Activated CD8-positive, alpha-beta memory T cell treated with anti-CD3 and anti-CD28 coated beads, Interleukin-2, amount 50 U/mL, for 24 hours (primary cell): ENCODE measurements around the gene FAM78A.
A peak's percentile ranks its signal among the peaks of the same experiment; 100 is the strongest.
"Not testable (repeated sequence)": the region's sequence is repeated elsewhere in the genome, so short reads cannot be mapped to it uniquely, and the experiment has no call there.

Experiments used
- DNase-seq: peaks from one replicate; pipeline ENCODE4 v3.0.0-alpha.2; 2020; ENCODE audit errors: extremely low read depth

FAM78A gene

DNA sequence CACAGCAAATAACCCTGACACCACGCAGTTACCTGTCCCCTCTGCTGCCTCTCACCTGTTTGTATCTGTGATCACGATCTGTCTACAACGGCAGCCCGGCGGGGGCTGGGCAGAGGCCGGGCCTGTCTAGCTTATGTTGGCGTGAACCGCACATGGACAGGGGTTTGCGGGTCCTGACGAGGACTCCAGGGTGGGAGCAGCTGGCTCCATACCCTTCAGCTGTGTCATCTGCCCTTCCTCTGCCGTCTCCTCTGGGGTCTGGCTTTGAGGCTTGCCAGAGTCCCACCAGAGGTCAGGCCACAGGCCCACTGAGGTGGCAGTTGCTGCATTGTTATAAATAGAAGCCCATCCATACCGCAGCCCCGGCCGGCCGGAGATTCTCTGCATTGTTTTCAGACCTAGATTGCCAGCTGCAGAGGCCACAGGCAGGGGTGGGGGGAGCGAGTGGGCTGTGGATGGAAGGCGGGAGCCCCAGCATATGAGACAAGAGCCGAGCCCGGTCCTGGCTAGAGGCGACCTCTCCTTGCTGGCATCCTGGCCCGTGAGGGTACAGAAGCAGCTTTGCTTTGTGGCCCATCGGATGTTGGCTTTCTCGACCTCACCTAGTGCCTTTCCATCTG is 37.8 kb downstream of the FAM78A start:
- DNase-seq: no peak

DNA sequence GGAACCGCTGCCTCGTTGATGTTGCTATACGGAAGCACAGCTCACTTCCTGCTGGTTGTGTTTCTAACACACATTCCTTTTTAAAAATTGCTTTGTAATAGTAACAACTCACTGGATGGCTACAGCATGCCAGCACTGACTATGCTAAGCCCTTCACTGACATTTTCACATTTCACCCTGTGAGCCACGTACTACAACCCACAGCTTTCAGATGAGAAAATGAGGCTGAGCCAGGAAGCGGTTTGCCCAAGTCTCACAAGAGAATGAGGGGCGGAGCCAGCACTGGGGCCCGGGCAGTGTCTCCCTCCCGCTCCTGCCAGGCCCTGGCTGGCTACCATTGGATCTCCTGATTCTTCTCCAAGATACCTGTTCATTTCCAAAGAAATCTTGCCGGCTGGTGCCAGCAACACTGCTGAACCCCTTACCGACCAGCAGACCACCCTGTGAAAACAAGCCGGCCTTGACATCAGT is 38.3 kb downstream of the FAM78A start:
- peak; percentile 72 for DNase-seq

DNA sequence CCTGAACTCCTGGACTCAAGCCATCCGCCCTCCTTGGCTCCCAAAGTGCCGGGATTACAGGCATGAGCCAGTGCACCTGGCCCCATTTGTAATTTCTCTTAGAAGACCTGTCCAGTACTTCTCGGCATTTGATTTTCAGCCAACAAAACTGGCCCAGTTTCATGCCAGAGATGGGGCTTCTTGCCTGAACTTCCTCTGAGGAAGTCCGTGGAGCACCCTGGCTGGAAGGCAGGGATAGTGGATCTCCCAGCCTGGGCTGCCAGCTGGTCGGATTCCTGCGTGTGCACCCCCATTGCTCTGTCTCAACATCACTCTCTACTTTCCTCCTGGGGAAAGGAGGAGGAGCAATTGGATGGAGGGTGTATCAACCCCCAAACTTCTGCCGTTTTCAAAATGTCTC is 39.0 kb downstream of the FAM78A start:
- DNase-seq: no peak

DNA sequence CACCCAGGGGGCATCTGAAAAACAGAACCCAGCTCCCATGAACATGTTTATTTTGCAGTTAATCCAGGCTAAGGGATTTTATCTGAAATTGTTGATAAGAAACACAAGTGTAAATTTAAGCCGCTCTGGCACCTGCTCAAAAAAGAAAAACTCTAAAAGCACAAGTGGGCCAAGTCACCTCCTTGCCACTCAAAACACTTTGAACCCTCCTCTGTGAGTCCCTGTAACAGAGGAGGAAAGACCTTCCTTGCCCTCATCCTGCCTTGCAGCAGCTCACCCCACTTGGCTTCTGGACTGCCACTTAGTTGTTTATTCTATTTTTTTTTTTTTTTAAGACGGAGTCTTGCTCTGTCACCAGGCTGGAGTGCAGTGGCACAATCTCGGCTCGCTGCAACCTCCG is 39.5 kb downstream of the FAM78A start:
- no peak for DNase-seq

DNA sequence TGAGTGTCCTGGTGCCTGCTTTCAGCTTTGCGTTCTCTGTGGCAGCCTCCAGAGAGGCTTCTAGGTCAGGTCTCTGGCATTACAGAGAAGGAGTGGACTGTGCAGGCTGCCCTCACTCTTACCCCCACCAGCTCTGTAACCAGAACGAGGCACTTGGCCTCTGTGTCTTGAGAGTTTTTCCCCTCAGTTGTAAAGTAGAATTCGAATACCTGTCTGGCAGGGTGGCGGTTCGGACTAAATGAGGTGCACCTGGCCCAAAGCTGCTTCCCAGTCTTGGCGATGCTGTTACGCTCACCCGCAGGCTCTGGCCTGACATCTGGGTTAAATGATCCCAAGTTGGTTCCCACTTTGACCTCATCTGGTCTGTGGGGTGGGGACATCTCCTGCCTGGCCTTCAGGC is 40.1 kb downstream of the FAM78A start:
- no peak for DNase-seq

DNA sequence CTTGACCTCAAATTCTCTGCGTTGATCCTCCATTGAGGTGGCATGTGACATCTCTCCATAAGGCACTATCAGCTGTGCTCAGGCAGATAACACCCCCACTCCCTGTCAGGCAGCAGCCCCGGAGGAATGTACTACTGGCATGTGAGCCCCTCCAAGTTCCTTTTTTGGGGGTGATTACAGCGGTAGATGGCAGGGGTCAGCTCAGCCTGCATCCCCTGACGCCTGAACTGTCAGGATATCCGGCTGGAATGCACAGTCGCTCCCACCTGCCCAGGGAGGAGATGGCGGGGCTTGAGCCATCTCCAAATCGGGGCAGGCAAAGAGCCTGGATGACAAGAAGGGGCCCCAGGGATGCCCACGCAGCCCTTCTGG is 40.8 kb downstream of the FAM78A start:
- no peak for DNase-seq

DNA sequence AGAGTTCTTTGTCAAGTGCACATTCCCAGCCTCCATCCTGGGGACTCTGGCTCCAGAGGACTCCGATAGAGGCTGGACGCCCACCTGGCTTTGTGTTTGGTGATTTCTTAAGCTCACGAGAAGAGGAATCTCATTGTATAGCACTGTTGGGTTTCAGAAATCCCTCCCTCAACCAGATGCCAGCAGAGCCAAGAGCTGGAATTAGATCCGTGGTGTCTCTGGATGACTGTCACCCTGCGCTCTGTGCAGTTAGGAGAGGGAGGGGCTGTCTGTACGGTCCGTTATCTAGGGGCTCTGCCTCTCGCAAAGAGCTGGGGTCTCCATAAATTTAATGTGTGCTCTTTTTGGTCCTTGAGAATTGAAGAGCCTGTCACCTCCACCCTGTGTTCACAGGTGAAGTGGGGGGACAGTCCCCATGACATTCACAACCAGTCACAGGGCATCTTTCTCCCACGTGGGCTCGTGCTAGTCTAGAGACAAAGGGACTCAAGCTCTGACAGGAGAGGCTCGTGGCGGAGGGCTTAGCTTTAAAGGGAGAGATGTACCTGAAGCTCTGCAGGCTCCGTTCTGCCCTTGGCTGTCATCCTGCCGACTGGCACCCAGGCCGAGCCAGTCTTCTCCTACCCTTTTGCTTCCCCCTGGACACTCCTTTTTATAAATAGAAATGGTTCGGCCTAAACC is 41.4 kb downstream of the FAM78A start:
- DNase-seq: no peak

DNA sequence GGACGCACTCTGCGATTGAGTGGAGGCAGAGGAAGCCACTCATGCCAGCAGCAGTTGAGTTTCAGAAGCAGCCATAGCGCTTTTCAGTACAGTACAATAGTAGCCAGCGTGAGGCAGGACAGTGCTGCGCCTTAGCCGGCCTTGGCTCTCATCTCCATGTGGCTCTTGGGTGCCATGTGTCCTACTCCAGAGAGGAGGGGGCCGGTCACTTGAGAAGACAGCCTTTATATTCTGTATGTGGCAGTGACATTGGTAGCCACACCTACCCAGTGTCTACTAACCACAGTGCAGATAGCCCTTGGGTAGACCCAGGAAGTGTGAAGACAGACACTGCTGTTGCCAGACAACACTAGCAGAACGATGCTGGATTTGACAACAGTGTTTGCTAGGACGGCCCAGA is 42.3 kb downstream of the FAM78A start:
- DNase-seq: no peak

DNA sequence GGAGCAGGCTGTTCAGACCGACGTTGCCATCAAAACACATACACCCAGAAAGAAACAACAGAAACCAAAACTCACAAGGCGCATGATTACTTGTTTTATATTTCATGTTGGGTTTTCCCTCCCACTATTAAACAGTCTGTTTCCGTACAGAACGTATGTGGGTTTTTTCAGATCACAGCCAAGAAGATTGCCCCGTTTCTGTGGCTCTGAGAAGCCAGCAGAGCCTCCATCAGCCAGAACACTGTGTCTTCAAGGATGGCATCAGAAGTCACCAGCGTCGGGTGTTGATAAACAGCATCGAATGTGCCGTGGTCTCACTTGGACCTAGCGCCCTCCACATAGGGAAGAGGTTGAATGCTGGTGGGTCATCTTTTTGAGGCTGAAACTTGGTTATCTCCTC is 42.8 kb downstream of the FAM78A start:
- DNase-seq: no peak

DNA sequence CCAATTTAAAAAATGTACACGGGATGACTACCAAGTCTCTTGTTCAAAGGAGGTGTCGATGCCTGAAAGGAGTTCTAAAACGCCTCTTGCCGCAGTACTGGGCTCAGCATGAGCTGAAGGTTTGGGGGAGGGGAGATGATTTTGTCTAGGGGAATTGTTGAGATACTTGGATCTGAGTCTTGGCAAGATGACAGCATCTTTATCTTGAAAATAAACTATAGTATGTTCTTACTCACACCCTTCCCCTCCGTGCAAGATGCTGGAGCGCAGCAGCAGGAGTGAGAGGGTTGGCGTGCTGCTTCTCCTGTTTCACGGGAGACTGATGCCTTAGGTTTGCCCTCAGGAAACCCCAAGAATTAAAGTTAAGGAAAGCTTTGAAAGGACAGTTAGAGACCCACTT is 47.3 kb downstream of the FAM78A start:
- DNase-seq: no peak

DNA sequence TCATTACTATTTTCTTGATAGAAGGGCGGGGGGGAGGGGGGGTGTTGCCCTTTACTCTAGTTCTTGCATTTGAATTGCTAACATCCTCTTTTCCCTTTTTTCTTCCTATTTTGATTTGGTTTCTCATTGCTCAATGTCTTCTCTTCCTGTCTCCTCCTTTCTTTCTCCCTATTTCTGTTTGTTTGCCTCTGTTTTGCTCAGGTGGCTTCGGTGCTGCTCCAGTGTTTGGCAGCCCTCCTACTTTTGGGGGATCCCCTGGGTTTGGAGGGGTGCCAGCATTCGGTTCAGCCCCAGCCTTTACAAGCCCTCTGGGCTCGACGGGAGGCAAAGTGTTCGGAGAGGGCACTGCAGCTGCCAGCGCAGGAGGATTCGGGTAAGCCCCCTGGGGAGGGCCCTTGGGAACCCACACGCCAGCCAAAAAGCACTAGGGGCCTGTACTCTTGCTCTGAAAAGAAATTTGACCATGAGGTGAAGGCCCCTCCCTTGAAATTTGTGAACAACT is 48.3 kb downstream of the FAM78A start:
- DNase-seq: no peak

DNA sequence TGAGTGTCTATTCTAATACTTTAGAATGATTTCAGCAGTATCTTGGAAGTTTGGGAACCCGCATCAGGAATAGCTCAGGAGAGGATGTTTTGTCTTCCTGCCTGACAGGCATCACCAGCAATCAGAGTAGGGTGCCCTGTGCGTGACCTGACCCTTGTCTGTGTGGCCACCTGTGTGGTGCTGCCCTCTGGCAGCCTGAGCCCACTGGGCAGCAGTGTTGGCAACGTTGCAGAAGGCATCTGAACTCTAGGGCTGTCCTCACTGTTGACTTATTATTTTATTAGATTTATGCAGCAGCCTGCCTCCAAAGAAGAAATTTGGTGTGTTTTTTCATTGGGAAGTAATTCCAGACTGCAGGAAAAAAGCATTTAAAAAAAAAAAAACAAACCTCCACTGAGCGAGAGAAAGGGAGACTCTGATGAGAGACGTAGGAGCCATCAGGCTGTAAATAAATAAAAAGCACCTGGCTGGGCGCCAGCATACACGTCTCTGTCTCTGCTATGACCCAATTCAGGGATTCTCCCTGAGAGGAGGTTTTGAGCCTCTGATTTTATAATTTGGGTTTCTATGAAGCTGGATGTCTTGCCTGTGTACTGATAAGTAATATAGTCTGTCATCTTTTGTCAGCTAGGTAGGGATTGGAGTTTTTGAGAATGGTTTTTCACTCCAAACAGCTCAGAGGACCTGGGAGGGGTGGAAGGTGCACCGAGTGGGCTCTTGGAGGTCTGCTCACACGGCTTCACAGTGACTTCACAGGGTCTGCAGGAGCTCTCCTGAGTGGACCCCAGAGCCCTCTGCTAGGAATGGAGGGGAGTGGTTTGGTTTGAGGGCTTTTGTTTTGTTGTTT is 49.0 kb downstream of the FAM78A start:
- no peak for DNase-seq

DNA sequence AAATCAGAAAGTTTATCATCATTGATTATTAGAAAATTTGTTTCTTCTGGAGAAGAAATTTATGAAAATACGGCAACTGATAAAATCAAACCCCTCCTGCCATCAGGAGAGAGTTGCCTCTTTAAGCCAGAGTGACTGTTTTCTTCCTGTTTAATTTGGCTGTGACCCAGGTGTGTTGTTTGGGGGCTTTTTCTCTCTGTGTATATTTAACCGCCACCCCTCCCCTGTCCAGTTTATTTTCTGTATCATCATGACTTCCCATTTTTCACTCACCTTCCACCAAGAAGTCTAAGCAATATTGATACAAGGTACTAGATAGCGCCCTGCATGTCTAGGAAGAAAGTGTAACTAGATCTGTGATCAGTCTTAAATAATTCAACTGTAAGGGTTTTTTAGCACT is 50.1 kb downstream of the FAM78A start:
- no peak for DNase-seq

DNA sequence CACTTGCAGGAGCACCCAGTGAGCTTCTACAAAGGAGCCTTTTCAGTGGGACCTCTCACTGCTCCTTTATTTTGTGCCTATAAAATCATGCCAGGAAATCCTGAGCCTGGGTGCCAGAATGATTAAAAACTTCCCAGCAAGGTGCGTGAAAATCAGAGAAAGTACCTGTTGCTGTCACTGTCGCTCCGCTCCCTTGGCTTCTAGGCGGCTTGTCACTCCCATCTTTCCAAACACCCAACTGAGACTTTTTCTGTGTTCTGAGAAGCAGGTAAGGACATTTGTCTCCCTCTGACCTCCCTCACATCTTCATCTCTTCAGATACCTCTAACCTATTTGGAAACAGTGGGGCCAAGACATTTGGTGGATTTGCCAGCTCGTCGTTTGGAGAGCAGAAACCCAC is 53.9 kb downstream of the FAM78A start:
- DNase-seq: no peak

DNA sequence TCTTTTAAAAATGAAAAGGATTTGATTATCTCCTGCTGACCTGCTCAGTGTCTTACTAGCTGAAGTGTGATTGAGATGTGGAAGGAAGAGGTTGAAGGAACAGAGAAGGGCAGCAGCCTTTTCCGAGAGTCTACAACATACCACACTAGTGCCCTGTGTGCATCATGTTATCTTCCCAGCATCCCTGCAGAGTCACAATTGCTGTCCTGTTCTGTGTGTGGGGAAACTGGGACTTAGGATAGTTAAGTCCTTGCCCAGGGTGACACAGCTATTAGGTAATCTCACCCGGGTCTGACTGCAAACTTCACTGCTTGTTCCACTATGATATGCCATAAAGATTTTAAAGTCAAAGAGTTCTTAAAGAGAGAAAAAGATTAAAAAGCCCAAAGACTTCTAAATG is 55.8 kb downstream of the FAM78A start:
- DNase-seq: no peak

DNA sequence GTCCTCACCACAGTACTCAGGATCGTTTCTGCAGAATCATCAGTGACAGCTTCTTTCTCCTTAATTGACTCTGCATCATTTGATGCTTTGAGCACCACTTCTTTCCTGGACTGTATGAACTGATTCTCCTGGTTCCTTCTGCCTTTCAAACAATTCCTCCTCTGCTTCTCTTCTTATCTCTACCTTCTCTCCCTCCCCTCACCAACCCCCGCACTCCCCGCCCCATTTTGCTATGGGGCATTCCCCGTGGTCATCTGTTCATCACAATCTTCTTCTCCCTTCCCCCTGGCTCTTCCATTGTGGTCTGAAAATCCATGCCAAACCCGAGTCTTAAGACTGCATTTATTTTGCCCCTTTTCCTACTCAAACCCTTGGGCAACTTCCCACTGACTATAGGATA is 57.9 kb downstream of the FAM78A start:
- no peak for DNase-seq

DNA sequence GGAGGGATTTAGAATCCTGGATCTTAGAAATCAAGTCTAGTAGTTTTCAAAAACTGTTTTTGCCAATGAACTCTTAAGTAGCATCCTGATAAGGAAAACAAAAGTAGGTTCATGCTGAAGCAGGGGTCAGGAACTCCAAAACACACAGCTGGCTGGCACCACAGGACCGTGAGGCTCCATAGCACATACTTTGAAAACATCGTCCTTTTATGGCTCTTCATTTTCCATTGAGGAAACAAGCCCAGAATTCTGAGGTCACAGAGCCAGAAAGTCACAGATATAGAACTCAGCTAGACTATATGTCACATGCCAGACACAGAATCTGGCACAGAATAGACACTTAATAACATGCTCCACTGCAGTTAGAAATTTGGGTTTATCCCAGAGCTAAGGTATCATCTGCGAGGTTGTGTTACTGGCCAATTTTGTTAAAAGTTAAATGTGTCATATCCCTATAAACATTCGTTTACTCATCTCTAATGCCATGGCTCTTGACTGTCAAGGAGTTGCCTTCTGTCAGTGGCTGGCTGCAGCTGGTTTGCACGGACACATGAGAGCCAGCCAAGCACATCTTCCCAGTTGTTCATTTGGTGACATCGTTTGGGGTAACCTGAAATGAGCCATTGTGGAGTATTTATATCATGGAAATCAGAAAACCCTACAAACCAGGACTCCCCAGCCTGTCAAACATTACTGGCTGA is 58.8 kb downstream of the FAM78A start:
- no peak for DNase-seq

DNA sequence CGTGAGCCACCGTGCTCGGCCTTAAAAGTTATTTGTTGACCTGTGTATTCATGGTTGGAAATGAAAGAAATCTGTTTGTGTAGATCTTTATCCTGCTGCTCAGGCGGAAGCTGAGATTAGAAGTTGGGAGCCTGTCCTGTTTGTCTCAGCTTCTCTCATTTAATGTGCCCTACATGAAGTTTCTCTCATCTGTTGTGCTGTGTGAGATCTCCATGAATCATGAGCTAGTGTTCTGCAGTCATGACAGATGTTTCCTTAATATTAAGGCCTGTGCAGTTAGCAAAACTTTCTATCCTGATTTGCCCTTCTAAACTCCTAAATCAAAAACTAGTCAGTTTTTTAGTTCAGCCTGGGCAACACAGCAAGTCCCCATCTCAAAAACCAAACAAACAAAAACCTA is 59.5 kb downstream of the FAM78A start:
- DNase-seq: no peak

DNA sequence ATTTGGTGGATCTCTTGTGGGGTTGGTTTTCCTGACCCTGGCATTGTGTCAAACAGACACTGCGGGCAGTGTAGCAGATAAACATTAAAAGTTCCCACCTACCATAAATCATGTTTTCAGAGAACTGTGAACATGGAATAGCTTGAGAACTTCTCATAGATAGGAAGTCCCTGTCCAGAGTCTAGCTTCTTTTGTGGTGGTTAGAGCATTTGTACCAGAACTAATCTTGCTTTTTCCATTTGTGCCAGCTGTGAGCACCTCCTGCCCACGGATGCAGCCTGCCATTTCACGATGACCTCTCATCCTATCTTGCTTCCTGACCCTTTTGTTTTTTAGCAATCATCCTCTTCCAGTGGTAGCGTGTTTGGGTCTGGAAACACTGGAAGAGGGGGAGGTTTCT is 61.4 kb downstream of the FAM78A start:
- DNase-seq: no peak

DNA sequence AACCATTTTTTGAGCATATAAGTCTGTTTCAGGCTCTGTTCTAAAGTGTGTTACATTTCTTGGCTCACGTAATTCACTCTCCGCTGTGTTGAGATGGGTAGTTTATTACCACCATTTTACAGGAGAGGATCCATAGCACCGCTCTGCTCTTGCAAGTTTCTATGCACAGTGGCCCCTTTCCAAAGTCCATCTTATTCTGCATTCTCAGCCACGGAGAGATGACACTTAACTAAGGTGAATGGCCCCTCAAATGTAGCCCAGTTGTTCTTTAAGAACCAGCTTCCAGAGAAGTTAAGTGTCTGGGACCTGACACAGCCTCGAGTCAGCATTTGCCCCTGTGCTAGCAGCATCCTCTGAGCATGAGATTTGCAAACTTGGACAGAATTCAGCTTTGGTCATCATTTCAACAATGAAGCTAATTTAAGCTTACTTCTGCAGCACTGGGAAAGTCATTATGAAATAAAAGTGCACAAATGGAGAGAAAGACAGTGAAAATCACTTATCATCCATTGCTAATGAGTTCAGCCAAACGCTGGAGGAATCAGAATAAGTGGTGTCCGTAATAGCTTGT is 61.9 kb downstream of the FAM78A start:
- no peak for DNase-seq

DNA sequence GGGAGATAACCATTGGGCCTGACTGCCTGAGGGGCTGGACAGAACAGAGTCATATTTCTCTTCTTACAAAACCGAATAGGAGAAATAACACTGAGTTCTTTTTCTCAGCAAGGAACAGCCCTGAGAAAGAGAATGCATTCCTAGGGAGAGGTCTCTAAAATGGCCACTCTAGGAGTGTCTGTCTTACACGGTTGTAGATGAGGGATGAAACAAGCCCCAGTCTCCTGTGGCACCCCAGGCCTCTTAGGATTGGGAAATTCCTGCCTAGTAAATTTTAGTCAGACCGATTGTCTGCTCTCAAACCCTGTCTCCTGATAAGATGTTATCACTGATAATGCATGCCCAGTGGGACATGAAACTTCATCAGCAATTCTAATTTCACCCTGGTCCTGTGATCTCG is 64.4 kb downstream of the FAM78A start:
- DNase-seq: not testable (repeated sequence)
